ENCODE measurements around the gene CES4A. TPM values are rescaled to one million over a fixed set of nuclear protein-coding genes. Genes with fewer than 3 reads are reported as not detected.

CES4A gene
- total and polyA plus RNA-seq, 2 of the 13 experiments (the other 11 are each of a cell fraction or from before 2014, with no cell fraction given), result 0.09 to 0.17 TPM

DNA sequence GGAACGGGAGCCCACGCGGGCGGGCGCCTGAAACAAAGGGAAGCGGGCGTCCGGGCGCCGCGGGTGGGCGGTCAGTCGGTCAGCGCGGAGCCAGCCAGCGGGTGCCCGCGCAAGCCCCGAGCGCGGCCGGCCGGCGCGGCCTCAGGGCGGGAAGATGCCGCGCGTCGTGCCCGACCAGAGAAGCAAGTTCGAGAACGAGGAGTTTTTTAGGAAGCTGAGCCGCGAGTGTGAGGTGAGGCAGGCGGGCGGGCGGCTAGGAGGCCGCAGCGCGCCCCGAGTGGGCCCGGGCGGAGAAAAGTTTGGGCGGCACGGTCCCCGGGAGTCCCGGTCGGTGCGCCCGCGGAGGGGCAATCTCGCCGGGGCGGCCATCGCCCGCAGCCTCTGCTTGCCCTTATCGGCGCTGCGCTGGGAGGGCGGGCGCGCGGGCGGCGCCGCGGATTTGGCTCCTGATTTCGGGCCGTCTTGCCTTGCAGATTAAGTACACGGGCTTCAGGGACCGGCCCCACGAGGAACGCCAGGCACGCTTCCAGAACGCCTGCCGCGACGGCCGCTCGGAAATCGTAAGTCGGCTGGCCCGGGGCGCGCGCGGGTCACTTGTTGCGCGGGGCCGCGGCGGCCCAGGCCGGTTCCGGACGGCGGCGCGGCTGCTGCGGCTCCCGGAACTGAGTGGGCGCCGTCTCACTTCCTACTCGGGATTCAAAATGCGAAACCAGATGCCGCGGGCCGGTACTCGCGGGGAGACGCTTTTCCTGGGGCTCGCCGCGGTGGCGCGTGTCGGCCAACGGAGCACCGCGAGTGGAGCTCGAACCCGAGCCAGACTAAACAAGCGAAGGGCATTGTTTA is 41.1 kb downstream of the CES4A start (continued):
- TF ChIP-seq, protein P1, sequence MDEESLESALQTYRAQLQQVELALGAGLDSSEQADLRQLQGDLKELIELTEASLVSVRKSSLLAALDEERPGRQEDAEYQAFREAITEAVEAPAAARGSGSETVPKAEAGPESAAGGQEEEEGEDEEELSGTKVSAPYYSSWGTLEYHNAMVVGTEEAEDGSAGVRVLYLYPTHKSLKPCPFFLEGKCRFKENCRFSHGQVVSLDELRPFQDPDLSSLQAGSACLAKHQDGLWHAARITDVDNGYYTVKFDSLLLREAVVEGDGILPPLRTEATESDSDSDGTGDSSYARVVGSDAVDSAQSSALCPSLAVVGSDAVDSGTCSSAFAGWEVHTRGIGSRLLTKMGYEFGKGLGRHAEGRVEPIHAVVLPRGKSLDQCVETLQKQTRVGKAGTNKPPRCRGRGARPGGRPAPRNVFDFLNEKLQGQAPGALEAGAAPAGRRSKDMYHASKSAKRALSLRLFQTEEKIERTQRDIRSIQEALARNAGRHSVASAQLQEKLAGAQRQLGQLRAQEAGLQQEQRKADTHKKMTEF (CRISPR knock-in tag; IDR thresholded peaks at IDR 0.05), result no peak; the same call in 1 of the 2 replicates
- TF ChIP-seq HNRNPLL (IDR thresholded peaks at IDR 0.05; ENCODE audit: low read depth, low read length, poor library complexity, severe bottlenecking), result peak; percentile 67
- TF ChIP-seq ZNF816 (CRISPR knock-in tag; IDR thresholded peaks at IDR 0.05; ENCODE audit: borderline replicate concordance), result 0 out of 2 replicates have a peak, but pooled peaks have one; percentile 25
- TF ChIP-seq, protein P2, sequence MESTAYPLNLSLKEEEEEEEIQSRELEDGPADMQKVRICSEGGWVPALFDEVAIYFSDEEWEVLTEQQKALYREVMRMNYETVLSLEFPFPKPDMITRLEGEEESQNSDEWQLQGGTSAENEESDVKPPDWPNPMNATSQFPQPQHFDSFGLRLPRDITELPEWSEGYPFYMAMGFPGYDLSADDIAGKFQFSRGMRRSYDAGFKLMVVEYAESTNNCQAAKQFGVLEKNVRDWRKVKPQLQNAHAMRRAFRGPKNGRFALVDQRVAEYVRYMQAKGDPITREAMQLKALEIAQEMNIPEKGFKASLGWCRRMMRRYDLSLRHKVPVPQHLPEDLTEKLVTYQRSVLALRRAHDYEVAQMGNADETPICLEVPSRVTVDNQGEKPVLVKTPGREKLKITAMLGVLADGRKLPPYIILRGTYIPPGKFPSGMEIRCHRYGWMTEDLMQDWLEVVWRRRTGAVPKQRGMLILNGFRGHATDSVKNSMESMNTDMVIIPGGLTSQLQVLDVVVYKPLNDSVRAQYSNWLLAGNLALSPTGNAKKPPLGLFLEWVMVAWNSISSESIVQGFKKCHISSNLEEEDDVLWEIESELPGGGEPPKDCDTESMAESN (CRISPR knock-in tag; conservative IDR thresholded peaks at IDR 0.05), result peak; percentile 34; the same call in 1 of the 2 replicates
- TF ChIP-seq, protein P3, sequence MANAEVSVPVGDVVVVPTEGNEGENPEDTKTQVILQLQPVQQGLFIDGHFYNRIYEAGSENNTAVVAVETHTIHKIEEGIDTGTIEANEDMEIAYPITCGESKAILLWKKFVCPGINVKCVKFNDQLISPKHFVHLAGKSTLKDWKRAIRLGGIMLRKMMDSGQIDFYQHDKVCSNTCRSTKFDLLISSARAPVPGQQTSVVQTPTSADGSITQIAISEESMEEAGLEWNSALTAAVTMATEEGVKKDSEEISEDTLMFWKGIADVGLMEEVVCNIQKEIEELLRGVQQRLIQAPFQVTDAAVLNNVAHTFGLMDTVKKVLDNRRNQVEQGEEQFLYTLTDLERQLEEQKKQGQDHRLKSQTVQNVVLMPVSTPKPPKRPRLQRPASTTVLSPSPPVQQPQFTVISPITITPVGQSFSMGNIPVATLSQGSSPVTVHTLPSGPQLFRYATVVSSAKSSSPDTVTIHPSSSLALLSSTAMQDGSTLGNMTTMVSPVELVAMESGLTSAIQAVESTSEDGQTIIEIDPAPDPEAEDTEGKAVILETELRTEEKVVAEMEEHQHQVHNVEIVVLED (CRISPR knock-in tag; IDR thresholded peaks at IDR 0.05; ENCODE audit: borderline replicate concordance), result peak; percentile 12; the same call in 1 of the 2 replicates
- TF ChIP-seq, protein P4, sequence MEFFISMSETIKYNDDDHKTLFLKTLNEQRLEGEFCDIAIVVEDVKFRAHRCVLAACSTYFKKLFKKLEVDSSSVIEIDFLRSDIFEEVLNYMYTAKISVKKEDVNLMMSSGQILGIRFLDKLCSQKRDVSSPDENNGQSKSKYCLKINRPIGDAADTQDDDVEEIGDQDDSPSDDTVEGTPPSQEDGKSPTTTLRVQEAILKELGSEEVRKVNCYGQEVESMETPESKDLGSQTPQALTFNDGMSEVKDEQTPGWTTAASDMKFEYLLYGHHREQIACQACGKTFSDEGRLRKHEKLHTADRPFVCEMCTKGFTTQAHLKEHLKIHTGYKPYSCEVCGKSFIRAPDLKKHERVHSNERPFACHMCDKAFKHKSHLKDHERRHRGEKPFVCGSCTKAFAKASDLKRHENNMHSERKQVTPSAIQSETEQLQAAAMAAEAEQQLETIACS (CRISPR knock-in tag; IDR thresholded peaks at IDR 0.05), result peak; percentile 74; the same call in 1 of the 2 replicates
- TF ChIP-seq ZNF235 (CRISPR knock-in tag; IDR thresholded peaks at IDR 0.05; ENCODE audit: borderline replicate concordance), result peak; percentile 25; the same call in 1 of the 2 replicates
- TF ChIP-seq SPEN (CRISPR knock-in tag; IDR thresholded peaks at IDR 0.05; ENCODE audit: low read depth), result peak; percentile 50; the same call in 1 of the 2 replicates
- TF ChIP-seq STAG1 (CRISPR knock-in tag; IDR thresholded peaks at IDR 0.05), result peak; percentile 4; the same call in 1 of the 2 replicates
- TF ChIP-seq TMF1 (CRISPR knock-in tag; IDR thresholded peaks at IDR 0.05; ENCODE audit: low read depth), result no peak; the same call in 1 of the 2 replicates
- 0 out of 2 replicates have a peak, but pooled peaks have one; percentile 50 for TF ChIP-seq KLF15 (CRISPR knock-in tag; IDR thresholded peaks at IDR 0.05; ENCODE audit: borderline replicate concordance)
